Measurements from ENCODE around the gene FAM222A.

FAM222A gene

GRCh38 chr12:109762071-109762672 is 48.5 kb downstream of the FAM222A start:
- no peak for DNase-seq

GRCh38 chr12:109762673-109763191 is 49.1 kb downstream of the FAM222A start:
- DNase-seq, result no peak

GRCh38 chr12:109763201-109763841 is 49.7 kb downstream of the FAM222A start:
- DNase-seq, result no peak

- no peak for DNase-seq
Observed at GRCh38 chr12:109764123-109764522, 50.5 kb downstream of the FAM222A start.

GRCh38 chr12:109764776-109765445 is 51.3 kb downstream of the FAM222A start:
- DNase-seq, result no peak

GRCh38 chr12:109765446-109765810 is 51.8 kb downstream of the FAM222A start:
- DNase-seq, result no peak

GRCh38 chr12:109766251-109766778 is 52.7 kb downstream of the FAM222A start:
- DNase-seq, result no peak

- no peak for DNase-seq
Observed at GRCh38 chr12:109767456-109767855, 53.8 kb downstream of the FAM222A start.

- no peak for DNase-seq
Observed at GRCh38 chr12:109767991-109768900, 54.6 kb downstream of the FAM222A start.

GRCh38 chr12:109768901-109769670 is 55.5 kb downstream of the FAM222A start:
- DNase-seq, result no peak

GRCh38 chr12:109770104-109770860 is 56.7 kb downstream of the FAM222A start:
- DNase-seq, result no peak

- no peak for DNase-seq
Observed at GRCh38 chr12:109770861-109771670, 57.4 kb downstream of the FAM222A start.

GRCh38 chr12:109771746-109772621 is 58.4 kb downstream of the FAM222A start:
- no peak for DNase-seq

GRCh38 chr12:109772622-109773321 is 59.1 kb downstream of the FAM222A start:
- DNase-seq, result no peak

- no peak for DNase-seq
Observed at GRCh38 chr12:109773384-109774011, 59.9 kb downstream of the FAM222A start.

- DNase-seq, result peak; percentile 55 to 70
Observed at GRCh38 chr12:109775172-109775881, 61.7 kb downstream of the FAM222A start.

- DNase-seq, result no peak
Observed at GRCh38 chr12:109776624-109777023, 63.0 kb downstream of the FAM222A start.
